HG03159 (cell line): ENCODE results near the gene TBX1.

Experiments
- ATAC-seq: cut with Tn5 transposase; IDR thresholded peaks from one replicate; pipeline ENCODE4 v1.9.1; 2021; ENCODE audit warnings: mild to moderate bottlenecking, moderate library complexity; ENCODE audit not compliant: unreplicated experiment

The TBX1 gene

GRCh38 chr22:19737846-19738663 is 22.5 kb upstream of the TBX1 start:
- no peak for ATAC-seq

- no peak for ATAC-seq
These were observed 21.7 kb upstream of the TBX1 start for GRCh38 chr22:19738664-19739447.

GRCh38 chr22:19739448-19739895 is 21.1 kb upstream of the TBX1 start:
- ATAC-seq: no peak

GRCh38 chr22:19739911-19740449 is 20.6 kb upstream of the TBX1 start:
- no peak for ATAC-seq

GRCh38 chr22:19740586-19740985 is 20.0 kb upstream of the TBX1 start:
- no peak for ATAC-seq

- ATAC-seq: no peak
These were observed 19.5 kb upstream of the TBX1 start for GRCh38 chr22:19741053-19741452.

- ATAC-seq: no peak
These were observed 18.2 kb upstream of the TBX1 start for GRCh38 chr22:19742160-19743066.

- ATAC-seq: no peak
These were observed 17.5 kb upstream of the TBX1 start for GRCh38 chr22:19743081-19743480.

GRCh38 chr22:19743651-19744050 is 16.9 kb upstream of the TBX1 start:
- ATAC-seq: no peak

- no peak for ATAC-seq
These were observed 16.1 kb upstream of the TBX1 start for GRCh38 chr22:19744350-19745006.

- no peak for ATAC-seq
These were observed 15.2 kb upstream of the TBX1 start for GRCh38 chr22:19745155-19746101.

- no peak for ATAC-seq
These were observed 13.9 kb upstream of the TBX1 start for GRCh38 chr22:19746726-19747125.

- ATAC-seq: no peak
These were observed 13.0 kb upstream of the TBX1 start for GRCh38 chr22:19747551-19747950.

- no peak for ATAC-seq
These were observed 12.4 kb upstream of the TBX1 start for GRCh38 chr22:19748139-19748538.

- ATAC-seq: no peak
These were observed 11.4 kb upstream of the TBX1 start for GRCh38 chr22:19748991-19749664.

- no peak for ATAC-seq
These were observed 10.7 kb upstream of the TBX1 start for GRCh38 chr22:19749876-19750275.

- no peak for ATAC-seq
These were observed 9.8 kb upstream of the TBX1 start for GRCh38 chr22:19750507-19751490.
